ENCODE results near the gene ANXA11. TPM values are rescaled to one million over a fixed set of nuclear protein-coding genes. Genes with fewer than 3 reads are reported as not detected.
A peak's percentile ranks its signal among the peaks of the same experiment; 100 is the strongest.

Gene ANXA11
- total RNA-seq, 1 experiment from 2014 or later = 241 TPM

GRCh38 chr10:80150172-80150571 is 55.2 kb downstream of the ANXA11 start:
- in situ Hi-C loops (cut with HindIII; ENCODE audit: low pct_unique_long_range_greater_than_20kb, low sequenced_read_pairs) = no loop called here
- Histone ChIP-seq H3K27ac (ENCODE audit: low read length) (no peak overlapping the region), H3K9me3 (ENCODE audit: control insufficient read depth, insufficient read depth, low read depth, low read length) (peaks cover 7% of the 10 kb centered on the region; the same call in 1 of the 2 replicates), H3K27me3 (ENCODE audit: control insufficient read depth, insufficient read depth, low read length) (no peaks in the 10 kb centered on the region), H3K4me3 (ENCODE audit: low read depth in 2 of 2, low read length in 2 of 2) (no peak overlapping the region), H3K36me3 (ENCODE audit: control insufficient read depth, insufficient read depth, low read length) (peaks cover 2% of the 10 kb centered on the region; the same call in 1 of the 2 replicates), H3K4me1 (ENCODE audit: control insufficient read depth, insufficient read depth, low read length) (peaks cover 7% of the 10 kb centered on the region)
- ChIA-PET POLR2A (no interaction called here), CTCF (interaction anchor here (0.9 kb wide), 1 partner anchor 91 kb away, joined by 3 read pairs; no protein-coding TSS in a partner anchor)
- DNase-seq (ENCODE audit: low read depth, low spot score) = no peak
- no peak for ATAC-seq
- BruUV-seq (replicated peaks) = no TSS peak
- TF ChIP-seq, protein P1, sequence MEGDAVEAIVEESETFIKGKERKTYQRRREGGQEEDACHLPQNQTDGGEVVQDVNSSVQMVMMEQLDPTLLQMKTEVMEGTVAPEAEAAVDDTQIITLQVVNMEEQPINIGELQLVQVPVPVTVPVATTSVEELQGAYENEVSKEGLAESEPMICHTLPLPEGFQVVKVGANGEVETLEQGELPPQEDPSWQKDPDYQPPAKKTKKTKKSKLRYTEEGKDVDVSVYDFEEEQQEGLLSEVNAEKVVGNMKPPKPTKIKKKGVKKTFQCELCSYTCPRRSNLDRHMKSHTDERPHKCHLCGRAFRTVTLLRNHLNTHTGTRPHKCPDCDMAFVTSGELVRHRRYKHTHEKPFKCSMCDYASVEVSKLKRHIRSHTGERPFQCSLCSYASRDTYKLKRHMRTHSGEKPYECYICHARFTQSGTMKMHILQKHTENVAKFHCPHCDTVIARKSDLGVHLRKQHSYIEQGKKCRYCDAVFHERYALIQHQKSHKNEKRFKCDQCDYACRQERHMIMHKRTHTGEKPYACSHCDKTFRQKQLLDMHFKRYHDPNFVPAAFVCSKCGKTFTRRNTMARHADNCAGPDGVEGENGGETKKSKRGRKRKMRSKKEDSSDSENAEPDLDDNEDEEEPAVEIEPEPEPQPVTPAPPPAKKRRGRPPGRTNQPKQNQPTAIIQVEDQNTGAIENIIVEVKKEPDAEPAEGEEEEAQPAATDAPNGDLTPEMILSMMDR (IDR thresholded peaks at IDR 0.05) = no peak
- intact Hi-C loops (cut with micrococcal nuclease; ENCODE audit: unreplicated experiment) = no loop called here

- in situ Hi-C loops (cut with HindIII; ENCODE audit: low pct_unique_long_range_greater_than_20kb, low sequenced_read_pairs) (no loop called here), intact Hi-C loops (cut with micrococcal nuclease; ENCODE audit: unreplicated experiment) (no loop called here)
- H3K36me3 ChIP-seq (ENCODE audit: control insufficient read depth, insufficient read depth, low read length) = 0 out of 2 replicates have a peak, but pooled peaks cover 2% of the 10 kb centered on the region
- ChIA-PET POLR2A (no interaction called here), CTCF (no interaction called here)
- BruUV-seq (replicated peaks) = TSS peak; percentile 36
- H3K27ac ChIP-seq (ENCODE audit: low read length) = no peak overlapping the region
- TF ChIP-seq SIN3A (IDR thresholded peaks at IDR 0.05; ENCODE audit: borderline replicate concordance, insufficient read depth, low read depth, low read length) (no peak), POLR2AphosphoS5 (IDR thresholded peaks at IDR 0.05; ENCODE audit: low read depth, low read length) (no peak), TCF7L2 (IDR thresholded peaks at IDR 0.05; ENCODE audit: low read depth, low read length) (no peak)
- TF ChIP-seq, protein P1 (IDR thresholded peaks at IDR 0.05) = no peak
- TF ChIP-seq, protein P2, sequence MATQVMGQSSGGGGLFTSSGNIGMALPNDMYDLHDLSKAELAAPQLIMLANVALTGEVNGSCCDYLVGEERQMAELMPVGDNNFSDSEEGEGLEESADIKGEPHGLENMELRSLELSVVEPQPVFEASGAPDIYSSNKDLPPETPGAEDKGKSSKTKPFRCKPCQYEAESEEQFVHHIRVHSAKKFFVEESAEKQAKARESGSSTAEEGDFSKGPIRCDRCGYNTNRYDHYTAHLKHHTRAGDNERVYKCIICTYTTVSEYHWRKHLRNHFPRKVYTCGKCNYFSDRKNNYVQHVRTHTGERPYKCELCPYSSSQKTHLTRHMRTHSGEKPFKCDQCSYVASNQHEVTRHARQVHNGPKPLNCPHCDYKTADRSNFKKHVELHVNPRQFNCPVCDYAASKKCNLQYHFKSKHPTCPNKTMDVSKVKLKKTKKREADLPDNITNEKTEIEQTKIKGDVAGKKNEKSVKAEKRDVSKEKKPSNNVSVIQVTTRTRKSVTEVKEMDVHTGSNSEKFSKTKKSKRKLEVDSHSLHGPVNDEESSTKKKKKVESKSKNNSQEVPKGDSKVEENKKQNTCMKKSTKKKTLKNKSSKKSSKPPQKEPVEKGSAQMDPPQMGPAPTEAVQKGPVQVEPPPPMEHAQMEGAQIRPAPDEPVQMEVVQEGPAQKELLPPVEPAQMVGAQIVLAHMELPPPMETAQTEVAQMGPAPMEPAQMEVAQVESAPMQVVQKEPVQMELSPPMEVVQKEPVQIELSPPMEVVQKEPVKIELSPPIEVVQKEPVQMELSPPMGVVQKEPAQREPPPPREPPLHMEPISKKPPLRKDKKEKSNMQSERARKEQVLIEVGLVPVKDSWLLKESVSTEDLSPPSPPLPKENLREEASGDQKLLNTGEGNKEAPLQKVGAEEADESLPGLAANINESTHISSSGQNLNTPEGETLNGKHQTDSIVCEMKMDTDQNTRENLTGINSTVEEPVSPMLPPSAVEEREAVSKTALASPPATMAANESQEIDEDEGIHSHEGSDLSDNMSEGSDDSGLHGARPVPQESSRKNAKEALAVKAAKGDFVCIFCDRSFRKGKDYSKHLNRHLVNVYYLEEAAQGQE (IDR thresholded peaks at IDR 0.05; ENCODE audit: insufficient read depth in 1 of 2, low read depth in 2 of 2, low read length in 1 of 2) = no peak
- peaks cover 7% of the 10 kb centered on the region; the same call in 1 of the 2 replicates for H3K9me3 ChIP-seq (ENCODE audit: control insufficient read depth, insufficient read depth, low read depth, low read length)
- DNase-seq (ENCODE audit: low read depth, low spot score) = no peak
- ATAC-seq = no peak
- H3K27me3 ChIP-seq (ENCODE audit: control insufficient read depth, insufficient read depth, low read length) = no peaks in the 10 kb centered on the region
- peaks cover 7% of the 10 kb centered on the region for H3K4me1 ChIP-seq (ENCODE audit: control insufficient read depth, insufficient read depth, low read length)
- H3K4me3 ChIP-seq (ENCODE audit: low read depth in 2 of 2, low read length in 2 of 2) = no peak overlapping the region
These were observed 56.2 kb downstream of the ANXA11 start for GRCh38 chr10:80149123-80149522.
